ENCODE measurements around the gene CNGA2. TPM values are rescaled to one million over a fixed set of nuclear protein-coding genes. Genes with fewer than 3 reads are reported as not detected.

Gene CNGA2
- total and polyA plus RNA-seq, 2 experiments from 2014 or later = not detected

DNA sequence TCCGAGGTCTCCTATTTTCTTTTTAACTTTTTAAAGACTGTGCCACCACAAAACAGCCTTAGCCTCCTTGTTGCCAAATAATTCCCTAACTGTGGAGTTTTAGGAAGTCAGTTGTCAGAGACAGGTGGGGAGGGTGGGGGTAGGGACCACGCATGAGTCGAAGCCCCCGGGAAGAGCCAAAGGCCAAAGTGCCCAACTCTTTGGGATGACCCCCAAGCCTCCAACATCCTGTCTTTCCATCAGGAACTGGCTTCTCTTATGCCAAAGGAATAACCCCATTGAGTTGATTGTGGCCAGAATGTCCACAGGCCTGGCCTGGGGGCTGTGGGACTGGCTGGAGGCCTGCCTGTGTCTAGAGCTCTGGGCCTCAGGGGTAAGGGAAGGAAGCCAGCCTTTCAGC is 33.5 kb upstream of the CNGA2 start:
- Histone ChIP-seq H3K9me2 (ENCODE audit: insufficient read depth) (no peaks in the 10 kb centered on the region), H4K20me1 (replicated peaks; ENCODE audit: insufficient read depth) (no peaks in the 10 kb centered on the region), H3K27ac (ENCODE audit: low read depth) (no peak overlapping the region), H3K27me3 (ENCODE audit: insufficient read depth) (no peaks in the 10 kb centered on the region), H3K4me3 (no peak overlapping the region), H2AFZ (no peak overlapping the region), H3K4me1 (ENCODE audit: insufficient read depth) (peaks cover 2% of the 10 kb centered on the region; the same call in 1 of the 2 replicates), H3K36me3 (ENCODE audit: insufficient read depth) (no peaks in the 10 kb centered on the region), H3K4me2 (no peak overlapping the region), H3F3A (replicated peaks; ENCODE audit: low read depth) (no peaks in the 10 kb centered on the region), H3K79me2 (replicated peaks; ENCODE audit: insufficient read depth) (no peaks in the 10 kb centered on the region)
- Mint-ChIP-seq H3K4me1 (peaks cover 4% of the 10 kb centered on the region; the same call in 2 of the 3 replicates), H3K27me3 (ENCODE audit: insufficient read depth, low read depth, poor library complexity) (peaks cover 1% of the 10 kb centered on the region), H3K36me3 (ENCODE audit: low read depth) (no peaks in the 10 kb centered on the region), H3K9me3 (no peaks in the 10 kb centered on the region), H3K27ac (no peak overlapping the region), H3K4me3 (no peak overlapping the region)
- DNase-seq (ENCODE audit: low spot score) = no peak
- no peak for ATAC-seq
- TF ChIP-seq POLR2AphosphoS5 (IDR thresholded peaks at IDR 0.05; ENCODE audit: low read depth) (no peak), EZH2phosphoT487 (IDR thresholded peaks at IDR 0.05; ENCODE audit: unreplicated experiment) (no peak), ZNF331 (CRISPR knock-in tag; IDR thresholded peaks at IDR 0.05; ENCODE audit: low read depth) (no peak), STAT1 (IDR thresholded peaks at IDR 0.05; ENCODE audit: unreplicated experiment) (no peak), CREB1 (CRISPR knock-in tag; IDR thresholded peaks at IDR 0.05; ENCODE audit: low read depth) (no peak), NANOG (IDR thresholded peaks at IDR 0.05; ENCODE audit: borderline replicate concordance) (no peak)
- TF ChIP-seq, protein P1, sequence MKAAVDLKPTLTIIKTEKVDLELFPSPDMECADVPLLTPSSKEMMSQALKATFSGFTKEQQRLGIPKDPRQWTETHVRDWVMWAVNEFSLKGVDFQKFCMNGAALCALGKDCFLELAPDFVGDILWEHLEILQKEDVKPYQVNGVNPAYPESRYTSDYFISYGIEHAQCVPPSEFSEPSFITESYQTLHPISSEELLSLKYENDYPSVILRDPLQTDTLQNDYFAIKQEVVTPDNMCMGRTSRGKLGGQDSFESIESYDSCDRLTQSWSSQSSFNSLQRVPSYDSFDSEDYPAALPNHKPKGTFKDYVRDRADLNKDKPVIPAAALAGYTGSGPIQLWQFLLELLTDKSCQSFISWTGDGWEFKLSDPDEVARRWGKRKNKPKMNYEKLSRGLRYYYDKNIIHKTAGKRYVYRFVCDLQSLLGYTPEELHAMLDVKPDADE (IDR thresholded peaks at IDR 0.05) = no peak
- TF ChIP-seq, protein P2, sequence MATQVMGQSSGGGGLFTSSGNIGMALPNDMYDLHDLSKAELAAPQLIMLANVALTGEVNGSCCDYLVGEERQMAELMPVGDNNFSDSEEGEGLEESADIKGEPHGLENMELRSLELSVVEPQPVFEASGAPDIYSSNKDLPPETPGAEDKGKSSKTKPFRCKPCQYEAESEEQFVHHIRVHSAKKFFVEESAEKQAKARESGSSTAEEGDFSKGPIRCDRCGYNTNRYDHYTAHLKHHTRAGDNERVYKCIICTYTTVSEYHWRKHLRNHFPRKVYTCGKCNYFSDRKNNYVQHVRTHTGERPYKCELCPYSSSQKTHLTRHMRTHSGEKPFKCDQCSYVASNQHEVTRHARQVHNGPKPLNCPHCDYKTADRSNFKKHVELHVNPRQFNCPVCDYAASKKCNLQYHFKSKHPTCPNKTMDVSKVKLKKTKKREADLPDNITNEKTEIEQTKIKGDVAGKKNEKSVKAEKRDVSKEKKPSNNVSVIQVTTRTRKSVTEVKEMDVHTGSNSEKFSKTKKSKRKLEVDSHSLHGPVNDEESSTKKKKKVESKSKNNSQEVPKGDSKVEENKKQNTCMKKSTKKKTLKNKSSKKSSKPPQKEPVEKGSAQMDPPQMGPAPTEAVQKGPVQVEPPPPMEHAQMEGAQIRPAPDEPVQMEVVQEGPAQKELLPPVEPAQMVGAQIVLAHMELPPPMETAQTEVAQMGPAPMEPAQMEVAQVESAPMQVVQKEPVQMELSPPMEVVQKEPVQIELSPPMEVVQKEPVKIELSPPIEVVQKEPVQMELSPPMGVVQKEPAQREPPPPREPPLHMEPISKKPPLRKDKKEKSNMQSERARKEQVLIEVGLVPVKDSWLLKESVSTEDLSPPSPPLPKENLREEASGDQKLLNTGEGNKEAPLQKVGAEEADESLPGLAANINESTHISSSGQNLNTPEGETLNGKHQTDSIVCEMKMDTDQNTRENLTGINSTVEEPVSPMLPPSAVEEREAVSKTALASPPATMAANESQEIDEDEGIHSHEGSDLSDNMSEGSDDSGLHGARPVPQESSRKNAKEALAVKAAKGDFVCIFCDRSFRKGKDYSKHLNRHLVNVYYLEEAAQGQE (IDR thresholded peaks at IDR 0.05; ENCODE audit: unreplicated experiment) = no peak

DNA sequence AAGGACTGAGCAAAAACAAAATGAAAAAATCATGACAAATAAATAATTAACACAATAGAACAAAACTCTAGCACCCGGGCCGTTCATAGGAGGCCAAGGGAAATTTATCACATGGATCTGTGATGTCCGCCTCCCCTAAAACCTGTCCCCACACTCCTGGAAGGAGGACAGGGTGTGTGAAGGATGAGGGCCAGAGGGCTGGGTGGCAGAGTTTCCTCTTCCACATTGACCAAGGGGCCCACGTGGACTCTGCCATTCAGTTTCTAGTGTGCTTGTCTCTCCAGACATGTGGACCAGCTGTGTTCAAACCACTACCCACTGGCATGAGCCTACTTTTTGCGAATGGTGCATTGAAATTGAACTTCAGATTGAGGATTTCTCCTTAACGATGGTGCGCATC is 33.0 kb upstream of the CNGA2 start:
- H3K36me3 Mint-ChIP-seq (ENCODE audit: low read depth) = no peaks in the 10 kb centered on the region
- H3K9me3 Mint-ChIP-seq = no peaks in the 10 kb centered on the region
- no peak for DNase-seq (ENCODE audit: low spot score)
- Histone ChIP-seq H3K79me2 (replicated peaks; ENCODE audit: insufficient read depth) (no peaks in the 10 kb centered on the region), H4K20me1 (replicated peaks; ENCODE audit: insufficient read depth) (no peaks in the 10 kb centered on the region), H3K27me3 (ENCODE audit: insufficient read depth) (no peaks in the 10 kb centered on the region), H3K36me3 (ENCODE audit: insufficient read depth) (no peaks in the 10 kb centered on the region), H3F3A (replicated peaks; ENCODE audit: low read depth) (no peaks in the 10 kb centered on the region), H2AFZ (no peak overlapping the region), H3K9me2 (ENCODE audit: insufficient read depth) (no peaks in the 10 kb centered on the region), H3K27ac (ENCODE audit: low read depth) (no peak overlapping the region), H3K4me2 (no peak overlapping the region), H3K4me3 (no peak overlapping the region), H3K4me1 (ENCODE audit: insufficient read depth) (no peaks in the 10 kb centered on the region)
- peaks cover 1% of the 10 kb centered on the region for H3K27me3 Mint-ChIP-seq (ENCODE audit: insufficient read depth, low read depth, poor library complexity)
- H3K27ac Mint-ChIP-seq = no peak overlapping the region
- no peak for ATAC-seq
- H3K4me3 Mint-ChIP-seq = no peak overlapping the region
- peaks cover 4% of the 10 kb centered on the region; the same call in 2 of the 3 replicates for H3K4me1 Mint-ChIP-seq
- TF ChIP-seq NANOG (IDR thresholded peaks at IDR 0.05; ENCODE audit: borderline replicate concordance) (no peak), JUNB (IDR thresholded peaks at IDR 0.05; ENCODE audit: unreplicated experiment) (no peak), STAT1 (IDR thresholded peaks at IDR 0.05; ENCODE audit: unreplicated experiment) (no peak), POLR2AphosphoS5 (IDR thresholded peaks at IDR 0.05; ENCODE audit: low read depth) (no peak), ZNF114 (CRISPR knock-in tag; IDR thresholded peaks at IDR 0.05) (no peak), EZH2 (IDR thresholded peaks at IDR 0.05; ENCODE audit: low read depth, unreplicated experiment) (no peak)
- TF ChIP-seq, protein P2 (IDR thresholded peaks at IDR 0.05; ENCODE audit: unreplicated experiment) = no peak
- TF ChIP-seq, protein P1 (IDR thresholded peaks at IDR 0.05) = no peak

All from GM23338 (cell line).